Fibroblast of skin of scalp (primary cell): Measurements from ENCODE around the gene RPS26. TPM values are rescaled to one million over a fixed set of nuclear protein-coding genes. Genes with fewer than 3 reads are reported as not detected.
"Not testable (repeated sequence)": the region's sequence is repeated elsewhere in the genome, so short reads cannot be mapped to it uniquely, and the experiment has no call there.

Experiments used
- DNase-seq: peaks from one replicate; pipeline ENCODE4 v3.0.0-alpha.2; 2013
- polyA plus RNA-seq, 2 experiments: library from polyadenylated mRNA; unstranded; fragments of 120-200 nt; gene quantifications; one replicate each; pipeline ENCODE4 v1.2.1, GENCODE V29; 2013; ENCODE audit not compliant: insufficient read length in 2 of 2

The RPS26 gene
- 281 TPM for polyA plus RNA-seq (2013, experiment 1 of 2; ENCODE audit: insufficient read length)
- 251 TPM for polyA plus RNA-seq (2013, experiment 2 of 2; ENCODE audit: insufficient read length)

DNA sequence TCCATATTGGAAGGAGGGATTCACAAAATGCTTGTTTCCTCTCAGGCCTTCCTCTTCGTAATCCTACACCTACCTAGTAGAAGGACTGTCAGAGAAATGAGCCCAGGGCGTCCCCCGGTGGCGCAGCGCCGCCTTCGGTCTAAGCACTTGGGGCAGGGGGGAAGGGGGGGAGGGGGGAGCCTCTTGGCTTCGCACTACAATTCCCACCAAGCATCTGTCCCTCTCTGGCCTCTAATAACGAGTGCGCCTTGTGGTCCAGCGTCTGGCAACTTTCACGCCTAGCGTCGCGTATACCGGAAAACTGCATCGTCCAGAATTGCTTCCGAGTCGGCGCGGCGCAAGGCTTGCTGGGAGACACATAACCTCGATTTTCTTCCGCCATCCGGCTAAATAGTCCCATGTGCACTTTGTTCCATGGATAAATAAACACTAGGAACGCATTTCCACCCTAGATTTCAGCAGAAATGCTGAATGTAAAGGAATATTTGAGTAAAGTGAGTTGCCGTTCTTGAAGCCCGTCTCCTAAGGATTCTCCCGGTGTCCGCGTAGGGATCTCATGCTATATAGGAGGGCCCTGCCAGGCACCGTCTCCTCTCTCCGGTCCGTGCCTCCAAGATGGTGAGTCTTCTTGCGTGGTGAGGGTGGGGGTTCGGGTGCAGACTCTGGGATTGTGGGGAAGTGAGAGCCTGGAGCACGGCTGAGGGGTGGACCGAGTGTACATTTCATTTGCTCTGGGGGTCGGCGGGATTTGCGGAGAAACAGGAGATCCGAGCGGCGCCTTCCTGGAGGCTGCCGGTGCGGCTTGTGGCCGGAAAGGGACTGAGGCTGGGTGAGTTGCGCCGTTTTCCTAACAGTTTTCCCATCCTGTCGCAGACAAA is at the start of gene RPS26:
Gene RPS26, plus strand, starts transcription at position 367 of the 878 bp plus-strand sequence. Its CDS starts 249 bp downstream, at position 616.
- peak; percentile 100 for DNase-seq

DNA sequence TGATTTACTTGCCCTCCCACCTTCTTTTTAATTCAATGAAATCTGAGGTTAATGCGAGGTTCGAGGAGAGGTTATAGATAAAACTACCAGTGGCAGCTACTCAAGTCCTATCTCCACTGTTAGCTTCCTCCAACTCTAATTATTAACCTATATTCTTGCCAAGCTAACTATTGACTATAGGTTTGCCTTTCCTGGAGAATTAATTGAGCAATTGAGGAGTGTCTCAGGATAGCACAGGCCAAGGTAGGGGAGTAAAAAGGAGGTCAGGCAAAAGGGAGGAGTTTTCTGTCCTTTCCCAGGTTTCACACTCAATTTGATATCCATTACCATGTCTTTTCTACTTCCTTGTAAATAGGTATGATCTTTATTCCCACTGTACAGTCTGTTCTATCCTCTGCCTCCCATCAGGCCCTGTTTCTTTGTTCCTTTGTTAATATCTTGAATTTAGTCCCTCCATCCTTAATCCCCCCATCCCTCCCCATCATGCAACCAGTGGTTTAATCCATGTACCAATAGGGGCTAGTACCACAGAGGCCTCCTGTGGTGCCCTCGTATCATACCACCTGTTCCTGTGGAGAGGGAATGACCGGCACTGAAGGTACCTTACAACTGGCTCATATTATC is 48.4 kb upstream of the RPS26 start:
- no peak for DNase-seq

DNA sequence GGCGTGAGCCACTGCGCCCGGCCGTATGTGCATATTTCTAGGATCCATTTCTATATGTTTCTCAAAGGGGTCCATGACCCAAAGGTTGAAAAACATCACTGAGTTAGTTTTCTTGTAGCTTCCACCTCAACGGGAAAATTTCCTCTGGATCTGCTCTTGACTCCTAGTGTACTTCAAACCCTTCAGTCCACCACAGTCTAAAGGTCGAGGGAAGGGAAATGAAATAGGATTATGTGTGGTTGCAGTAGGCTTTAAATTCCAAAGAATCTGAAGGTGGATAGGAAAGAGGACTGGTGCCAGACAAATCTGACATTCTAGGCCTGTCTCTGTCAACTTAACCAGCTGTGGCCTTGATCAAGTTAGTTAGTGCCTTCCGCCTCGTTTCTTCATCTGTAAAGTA is 46.4 kb upstream of the RPS26 start:
- no peak for DNase-seq

DNA sequence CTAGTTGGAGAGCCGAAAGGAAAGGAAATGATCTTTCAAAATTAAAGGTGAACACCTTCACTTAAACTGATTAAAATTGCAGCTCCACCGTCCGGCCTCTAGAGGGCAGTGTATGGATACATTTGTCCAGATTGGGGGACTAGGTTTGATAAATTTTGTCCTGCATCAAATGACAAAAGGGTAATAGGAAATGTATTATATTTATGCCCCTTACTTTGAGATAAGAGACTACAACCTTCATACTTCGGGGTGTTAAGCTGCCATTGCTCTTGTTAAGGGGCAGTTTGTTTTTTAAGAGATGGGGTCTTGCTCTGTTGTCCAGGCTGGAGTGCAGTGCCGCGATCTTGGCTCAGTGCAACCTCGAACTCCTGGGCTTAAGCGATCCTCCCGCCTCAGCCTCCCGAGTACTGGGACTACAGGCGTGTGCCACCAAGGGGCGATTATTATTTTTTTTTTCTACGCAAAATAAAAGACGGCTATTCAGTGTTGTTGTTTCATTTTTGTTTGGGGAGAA is 45.5 kb upstream of the RPS26 start:
- DNase-seq = peak; percentile 65

DNA sequence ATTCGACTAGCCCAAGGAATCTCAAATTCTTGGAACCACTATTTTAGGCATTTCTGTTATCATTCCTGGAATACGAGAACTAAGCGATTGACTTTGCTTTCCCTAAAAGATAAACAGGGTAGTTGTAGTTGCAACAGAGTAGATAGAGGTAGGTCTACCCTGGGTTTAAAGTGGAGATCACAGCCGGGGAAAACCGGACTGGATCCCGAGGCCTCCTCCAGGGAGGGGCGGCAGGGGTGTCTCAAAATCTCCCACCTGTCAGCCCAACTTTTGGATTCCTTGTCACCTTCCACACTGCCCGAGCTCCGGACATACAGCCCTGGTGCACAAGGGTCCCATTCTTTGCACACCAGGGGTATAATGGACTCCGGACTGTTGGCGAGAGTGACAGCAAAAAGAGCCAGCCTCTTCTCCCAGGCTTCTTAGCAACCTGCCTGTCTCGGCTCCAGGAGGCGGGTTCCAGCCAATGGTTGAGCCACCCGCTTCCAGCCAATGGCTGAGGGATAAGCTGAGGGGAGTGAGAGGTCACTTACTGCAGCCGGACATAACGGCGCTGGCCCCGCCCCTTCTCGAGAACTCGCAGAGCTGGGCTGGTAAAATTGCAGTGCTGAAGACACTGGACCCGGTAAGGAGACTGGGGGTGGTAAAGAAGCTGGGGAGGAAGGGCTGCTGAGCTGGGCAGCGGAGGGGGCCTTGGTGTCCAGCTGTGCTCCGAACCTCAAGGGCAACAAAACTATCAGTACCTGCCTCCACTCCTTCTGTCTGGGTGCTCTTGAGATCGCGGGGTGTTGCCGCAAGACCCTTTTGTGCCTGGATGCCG is 44.8 kb upstream of the RPS26 start, which contains the start of gene SUOX:
Gene SUOX, plus strand, starts transcription at position 562 of the 820 bp plus-strand sequence. CDS start 4,946 bp downstream, outside the sequence.
- DNase-seq = peak; percentile 95

DNA sequence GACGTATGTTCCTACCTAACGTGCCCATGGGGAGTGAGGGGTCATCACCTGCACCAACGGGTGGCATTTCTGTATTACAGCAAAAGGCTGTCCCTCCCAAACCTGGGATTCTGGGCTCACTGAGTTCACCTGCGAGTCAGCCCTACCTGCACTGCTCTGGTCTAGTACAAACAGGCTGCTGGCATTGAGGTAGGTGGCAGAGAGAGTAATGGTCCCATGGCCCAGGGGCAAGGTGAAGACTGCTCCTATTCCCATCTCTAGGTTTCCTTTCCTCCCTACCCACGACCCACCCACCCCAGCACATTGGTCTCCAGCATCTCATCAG is 44.2 kb upstream of the RPS26 start:
- no peak for DNase-seq

DNA sequence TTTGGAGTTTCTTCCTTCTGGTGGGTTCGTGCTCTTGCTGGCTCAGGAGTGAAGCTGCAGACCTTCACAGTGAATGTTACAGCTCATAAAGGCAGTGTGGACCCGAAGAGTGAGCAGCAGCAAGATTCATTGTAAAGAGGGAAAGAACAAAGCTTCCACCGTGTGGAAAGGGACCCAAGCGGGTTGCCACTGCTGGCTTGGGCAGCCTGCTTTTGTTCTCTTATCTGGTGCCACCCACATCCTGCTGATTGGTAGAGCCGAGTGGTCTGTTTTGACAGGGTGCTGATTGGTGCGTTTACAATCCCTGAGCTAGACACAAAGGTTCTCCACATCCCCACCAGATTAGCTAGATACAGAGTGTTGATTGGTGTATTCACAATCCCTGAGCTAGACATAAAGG is 42.2 kb upstream of the RPS26 start:
- DNase-seq = not testable (repeated sequence)

DNA sequence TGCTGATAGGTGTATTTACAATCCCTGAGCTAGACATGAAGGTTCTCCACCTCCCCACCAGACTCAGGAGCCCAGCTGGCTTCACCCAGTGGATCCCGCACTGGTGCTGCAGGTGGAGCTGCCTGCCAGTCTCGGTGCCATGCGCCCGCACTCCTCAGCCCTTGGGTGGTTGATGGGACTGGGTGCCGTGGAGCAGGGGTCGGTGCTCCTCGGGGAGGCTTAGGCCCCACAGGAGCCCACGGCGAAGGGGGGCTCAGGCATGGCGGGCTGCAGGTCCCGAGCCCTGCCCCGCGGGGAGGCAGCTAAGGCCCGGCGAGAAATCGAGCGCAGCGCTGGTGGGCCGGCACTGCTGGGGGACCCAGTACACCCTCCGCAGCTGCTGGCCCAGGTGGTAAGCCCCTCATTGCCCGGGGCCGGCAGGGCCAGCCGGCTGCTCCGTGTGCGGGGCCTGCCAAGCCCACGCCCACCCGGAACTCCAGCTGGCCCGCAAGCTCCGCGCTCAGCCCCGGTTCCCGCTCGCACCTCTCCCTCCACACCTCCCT is 41.6 kb upstream of the RPS26 start:
- DNase-seq = not testable (repeated sequence)

DNA sequence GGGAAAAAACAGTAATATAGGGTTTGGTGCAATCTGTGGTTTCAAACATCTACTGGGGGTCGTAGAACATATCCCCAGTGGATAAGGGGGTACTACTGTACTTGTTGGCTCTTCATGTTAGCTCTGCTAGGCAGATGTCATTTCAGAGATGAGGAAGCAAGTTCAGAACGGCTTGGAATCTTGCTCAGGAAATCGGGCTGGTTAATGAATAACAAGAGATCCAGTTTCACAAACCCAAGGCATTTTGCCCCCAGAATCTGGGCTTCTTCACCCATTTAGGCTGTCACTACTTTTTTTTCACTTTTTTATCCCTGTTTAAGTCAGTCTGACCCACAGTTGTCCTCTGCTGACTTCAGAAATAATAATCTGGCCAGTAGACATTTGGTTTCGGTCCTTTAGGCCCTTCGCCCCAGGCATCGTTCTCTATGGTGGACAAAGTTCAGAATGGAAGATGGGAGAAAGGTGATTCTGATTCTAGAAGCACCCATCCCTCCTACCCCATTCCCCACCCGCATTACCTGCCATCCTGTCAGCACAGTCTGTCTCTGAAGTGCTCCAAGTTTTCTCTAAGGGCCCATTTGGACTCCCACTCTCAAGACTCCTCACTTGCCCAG is 40.1 kb upstream of the RPS26 start:
- no peak for DNase-seq

DNA sequence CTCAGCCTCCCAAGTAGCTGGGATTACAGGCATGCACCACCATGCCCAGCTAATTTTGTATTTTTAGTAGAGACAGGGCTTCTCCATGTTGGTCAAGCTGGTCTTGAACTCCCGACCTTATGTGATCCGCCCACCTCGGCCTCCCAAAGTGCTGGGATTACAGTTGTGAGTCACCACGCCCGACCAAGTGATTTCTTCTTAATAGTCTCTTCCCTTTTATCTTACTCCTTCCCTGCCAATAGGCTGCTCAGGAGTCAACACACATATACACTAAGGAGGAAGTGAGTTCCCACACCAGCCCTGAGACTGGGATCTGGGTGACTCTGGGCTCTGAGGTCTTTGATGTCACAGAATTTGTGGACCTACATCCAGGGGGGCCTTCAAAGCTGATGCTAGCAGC is 38.3 kb upstream of the RPS26 start:
- not testable (repeated sequence) for DNase-seq

DNA sequence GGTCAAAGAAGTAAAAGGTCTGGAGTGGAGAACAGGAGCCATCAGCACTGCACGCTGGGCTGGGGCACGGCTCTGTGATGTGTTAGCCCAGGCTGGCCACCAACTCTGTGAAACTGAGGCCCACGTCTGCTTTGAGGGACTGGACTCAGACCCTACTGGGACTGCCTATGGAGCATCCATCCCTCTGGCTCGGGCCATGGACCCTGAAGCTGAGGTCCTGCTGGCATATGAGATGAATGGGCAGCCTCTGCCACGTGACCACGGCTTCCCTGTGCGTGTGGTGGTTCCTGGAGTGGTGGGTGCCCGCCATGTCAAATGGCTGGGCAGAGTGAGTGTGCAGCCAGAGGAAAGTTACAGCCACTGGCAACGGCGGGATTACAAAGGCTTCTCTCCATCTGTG is 37.5 kb upstream of the RPS26 start:
- DNase-seq = no peak

DNA sequence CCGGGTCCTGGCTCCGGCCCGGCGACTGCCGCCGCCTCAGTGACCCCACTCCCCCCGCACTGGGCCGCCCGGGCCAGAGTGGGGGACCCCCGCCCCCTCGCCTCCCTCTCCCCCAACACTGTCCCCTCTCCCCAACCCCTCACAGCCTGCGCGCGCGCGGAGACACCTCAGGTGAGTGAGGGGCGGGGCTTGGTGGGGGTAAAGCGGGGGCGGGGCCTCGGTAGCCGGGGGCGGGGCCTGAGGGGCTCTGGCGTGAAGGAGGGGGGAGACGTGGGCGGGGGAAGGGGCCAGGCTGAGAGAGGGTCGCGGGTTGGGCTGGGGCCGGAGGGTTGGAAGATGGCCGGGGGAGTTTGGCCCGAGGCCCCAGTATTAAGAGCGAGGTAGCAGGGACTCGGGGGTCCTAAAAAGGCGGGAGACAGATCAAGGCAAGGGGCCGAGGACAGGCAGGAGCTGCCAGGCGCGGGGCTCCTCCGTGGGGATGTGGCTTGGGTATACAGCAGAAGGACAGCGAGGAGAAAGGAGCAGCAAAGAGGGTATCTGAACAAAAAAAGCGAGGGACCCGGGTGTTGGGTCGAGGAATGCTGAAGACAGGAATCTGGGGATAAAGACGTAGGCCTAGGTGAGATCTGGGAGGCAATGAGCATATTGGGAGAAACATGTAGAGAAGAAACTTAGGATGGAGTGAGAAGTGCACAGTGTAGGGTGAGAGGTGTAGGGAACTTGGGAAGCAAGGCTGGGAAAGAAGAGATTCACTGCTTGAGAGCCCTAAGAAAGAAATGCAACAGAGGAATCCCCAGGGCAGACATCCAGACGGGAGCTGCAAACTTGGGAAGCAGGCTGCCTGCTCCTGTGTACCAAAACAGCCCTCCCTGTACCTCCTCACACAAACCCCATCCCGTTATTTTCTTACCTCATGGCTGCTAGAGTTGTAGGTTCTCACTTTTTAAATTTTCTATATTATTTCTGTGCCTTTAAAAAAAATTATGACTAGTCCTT is 33.9 kb upstream of the RPS26 start:
- no peak for DNase-seq

DNA sequence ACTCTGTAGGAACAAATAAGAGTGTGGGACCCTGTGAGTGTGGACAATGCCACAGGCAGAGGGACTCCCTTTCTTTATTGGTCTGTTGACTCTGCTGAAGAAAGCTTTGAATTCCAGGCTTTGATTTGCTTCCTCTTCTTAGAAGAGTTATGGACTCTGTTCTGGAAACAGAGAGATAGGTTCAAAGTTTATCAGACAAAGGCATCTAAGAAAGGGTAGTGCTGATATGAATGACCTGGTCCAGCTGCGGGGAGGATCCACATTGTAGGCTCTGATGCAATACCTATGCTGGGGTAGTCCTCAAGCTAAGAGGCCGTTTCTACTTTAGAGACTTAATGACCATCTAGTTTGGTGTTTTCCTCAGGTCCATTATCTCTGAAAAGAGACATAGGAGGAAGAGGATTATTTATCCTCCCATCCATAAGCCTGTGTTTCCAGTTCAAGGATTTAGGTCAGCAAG is 31.6 kb upstream of the RPS26 start:
- no peak for DNase-seq

DNA sequence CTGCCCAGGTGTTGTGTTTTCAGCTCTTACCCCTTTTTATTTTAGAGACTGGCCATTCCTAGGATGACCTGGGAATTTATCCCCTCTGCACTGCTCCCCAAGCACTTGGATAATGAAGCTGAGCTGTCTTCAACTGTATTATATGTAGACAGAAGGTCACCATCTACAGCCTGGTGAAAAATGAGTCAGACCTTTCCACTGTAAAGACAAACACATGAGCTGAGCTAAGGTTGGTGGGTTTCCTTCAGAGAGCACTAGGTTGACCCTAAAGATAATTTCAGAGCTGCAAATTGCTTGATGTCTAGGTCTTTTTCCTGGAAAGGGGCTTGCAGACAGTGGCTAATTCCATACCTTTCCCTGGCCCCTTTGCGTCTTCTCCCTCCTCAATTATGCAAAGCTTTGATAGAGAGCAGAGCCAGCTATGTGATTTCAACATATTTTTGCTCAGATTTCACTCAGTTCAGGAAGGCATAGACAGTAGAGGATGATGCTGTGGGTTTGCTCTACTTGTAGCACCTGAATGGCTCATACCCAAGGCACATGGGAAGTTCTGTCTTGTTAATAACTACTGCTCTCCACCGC is 30.1 kb upstream of the RPS26 start:
- DNase-seq = no peak

DNA sequence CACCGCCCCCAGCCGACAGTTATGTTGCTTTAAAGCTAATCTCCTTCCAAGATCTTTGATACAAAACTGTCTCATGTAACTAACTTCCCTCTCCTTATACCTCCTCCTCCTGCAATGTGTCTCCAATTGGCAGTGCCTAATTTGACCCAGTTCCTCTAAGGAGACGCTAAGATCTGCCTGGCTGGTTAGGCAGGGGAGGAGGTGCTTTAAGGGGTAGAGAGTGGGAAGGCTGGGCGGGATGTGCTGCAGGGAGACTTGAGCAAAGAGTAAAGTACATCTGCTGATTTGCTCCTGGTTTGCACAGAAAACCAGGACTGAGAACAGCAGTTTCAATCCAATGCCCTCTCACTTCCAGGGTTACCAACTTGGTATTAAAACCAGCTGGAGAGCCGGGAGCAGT is 28.2 kb upstream of the RPS26 start:
- no peak for DNase-seq

DNA sequence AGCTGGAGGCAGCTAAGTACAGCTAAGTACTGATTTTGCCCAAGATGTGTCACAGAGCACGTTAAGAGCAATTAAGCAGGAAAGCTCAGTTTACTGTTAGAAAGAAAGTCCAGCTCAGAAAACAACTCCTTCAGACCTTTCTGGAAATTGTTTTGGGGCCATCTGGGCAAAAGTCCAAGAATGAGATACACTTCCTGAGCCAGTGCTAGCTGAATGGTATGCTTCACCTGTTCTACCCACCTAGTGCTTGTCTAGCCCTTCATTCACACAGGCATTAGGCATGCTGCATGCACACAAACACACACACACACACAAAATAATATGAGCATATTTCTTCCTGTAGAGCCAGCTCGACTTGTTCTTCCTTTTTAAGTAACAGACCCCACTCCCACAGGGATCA is 27.5 kb upstream of the RPS26 start:
- DNase-seq = no peak

DNA sequence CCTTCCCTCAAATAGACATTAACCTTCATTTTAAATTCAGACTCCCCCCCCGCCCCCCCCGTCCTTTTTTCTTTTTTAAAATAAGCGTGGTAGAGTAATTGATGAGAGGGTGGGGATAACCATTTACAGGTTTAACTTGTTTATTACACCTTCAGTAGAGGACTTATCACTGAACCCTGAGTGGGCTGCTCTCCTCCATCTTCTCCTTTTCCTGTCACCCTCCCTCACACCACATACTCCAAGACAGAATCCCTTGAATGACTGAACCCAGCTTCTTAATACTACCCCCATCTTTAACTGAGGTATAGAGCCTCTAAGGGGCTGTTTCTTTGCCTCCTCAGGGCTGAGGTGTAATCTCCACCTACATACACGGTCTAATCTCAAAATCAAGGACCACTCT is 24.5 kb upstream of the RPS26 start:
- DNase-seq = no peak

DNA sequence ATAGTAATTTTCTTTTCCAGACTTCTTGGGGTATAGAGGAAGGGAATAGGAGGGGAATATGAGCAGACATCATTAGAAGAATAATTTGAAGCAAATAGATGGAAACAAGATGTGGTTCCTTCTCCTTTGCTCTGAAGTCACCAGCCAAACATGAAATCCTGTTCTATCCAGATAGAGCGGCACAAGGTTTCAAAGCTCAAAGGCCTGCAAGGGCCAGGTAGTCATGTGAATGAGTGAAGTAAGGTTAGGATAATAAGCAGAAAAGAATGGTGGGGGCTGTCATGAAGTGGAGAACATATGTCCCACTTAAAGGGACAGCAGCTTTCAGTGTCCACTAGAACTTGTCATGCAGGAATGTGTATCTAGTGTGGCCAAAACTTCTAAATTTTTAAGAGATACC is 23.4 kb upstream of the RPS26 start:
- no peak for DNase-seq

DNA sequence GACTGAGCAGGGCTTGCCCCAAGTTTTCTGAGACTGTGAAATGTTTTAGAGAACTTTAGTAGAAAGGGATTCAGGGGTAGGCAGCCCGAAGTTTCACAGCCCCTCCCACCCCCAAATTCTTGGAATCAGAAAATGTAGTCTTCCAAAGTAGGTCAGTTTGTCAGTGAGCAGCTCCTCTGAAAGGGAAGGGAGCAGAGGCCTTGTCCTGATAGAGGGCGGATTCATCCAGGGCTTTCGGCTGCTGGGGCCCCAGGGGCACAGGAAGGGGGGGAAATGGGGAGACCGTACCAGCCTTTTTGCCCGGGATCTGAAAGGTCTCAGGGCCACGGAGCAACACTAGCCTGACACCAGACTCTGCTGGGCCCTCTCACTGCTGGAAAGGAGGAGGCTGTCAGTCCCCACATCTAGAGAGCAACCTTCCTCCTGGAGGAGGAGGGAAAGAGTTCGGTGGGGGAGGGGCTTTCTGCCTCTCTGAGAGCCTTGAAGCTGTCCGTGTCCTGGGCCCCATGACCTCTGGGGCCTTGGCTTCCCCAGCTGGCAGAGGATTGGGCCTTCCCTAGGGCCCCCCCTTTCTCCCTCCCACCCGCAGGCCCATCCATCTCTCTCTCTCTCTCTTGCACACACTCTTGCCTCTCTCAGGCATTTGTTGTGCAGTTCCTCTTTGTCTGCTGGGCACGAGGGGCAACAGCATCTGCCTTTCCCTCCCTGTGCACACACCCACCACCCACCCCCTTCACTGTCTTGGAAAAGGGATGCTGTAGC is 21.1 kb upstream of the RPS26 start, which contains the start of gene IKZF4:
Gene IKZF4, plus strand, starts transcription at position 621 of the 762 bp plus-strand sequence. CDS start 451 bp downstream, outside the sequence.
- DNase-seq = peak; percentile 32
